RKO (cell line): Measurements from ENCODE around the gene HPS1.

ENCODE experiments used
- DNase-seq: peaks from one replicate; pipeline ENCODE4 v3.0.0-alpha.2; 2016; ENCODE audit warnings: low spot score

Gene HPS1

DNA sequence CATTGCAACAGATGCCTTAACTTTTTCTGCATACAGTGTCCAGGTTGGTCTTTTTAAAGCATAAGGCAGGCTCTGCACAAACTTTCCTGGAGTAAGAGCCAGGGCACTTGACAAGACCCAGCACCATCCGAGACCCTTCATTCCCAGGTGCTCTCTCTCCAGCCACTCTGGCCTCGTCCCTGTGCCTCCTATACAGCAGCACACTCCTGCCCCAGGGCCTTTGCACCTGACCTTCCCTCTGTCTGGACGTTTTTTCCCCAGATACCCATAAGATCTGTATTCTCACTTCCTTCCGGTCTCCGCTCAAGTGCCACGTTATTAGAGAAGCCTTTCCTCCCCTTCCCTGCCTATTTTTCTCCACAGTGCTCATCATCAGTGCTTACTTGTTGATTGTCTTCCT lies 57.3 kb downstream of the HPS1 start:
- no peak for DNase-seq

DNA sequence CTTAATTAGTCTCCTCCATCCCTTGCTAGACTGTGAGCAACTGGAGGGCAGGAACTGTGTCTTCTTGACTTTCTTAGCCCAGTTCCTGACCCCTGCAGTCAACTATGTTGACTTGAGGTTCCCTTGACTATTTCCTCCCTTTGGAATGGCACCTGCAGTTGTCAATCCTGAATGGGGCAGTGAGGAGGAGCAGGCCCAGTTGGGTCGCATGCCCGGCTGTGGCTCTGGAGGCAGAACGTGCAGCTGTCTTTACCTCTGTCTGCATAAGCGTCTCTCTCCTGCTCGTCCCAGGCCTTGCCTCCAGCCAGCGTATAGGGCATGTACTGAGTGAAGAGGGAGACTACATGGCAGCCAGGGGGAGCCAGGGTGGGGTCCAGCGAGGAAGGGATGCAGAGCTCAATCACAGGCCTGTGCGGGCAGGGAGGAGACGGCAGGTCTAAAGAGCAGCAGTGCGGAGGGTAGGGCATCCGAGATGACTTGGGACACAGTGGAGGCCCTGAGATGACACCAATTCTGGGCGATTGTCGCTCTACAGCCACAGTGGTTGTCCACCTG lies 58.6 kb downstream of the HPS1 start:
- DNase-seq, result no peak

DNA sequence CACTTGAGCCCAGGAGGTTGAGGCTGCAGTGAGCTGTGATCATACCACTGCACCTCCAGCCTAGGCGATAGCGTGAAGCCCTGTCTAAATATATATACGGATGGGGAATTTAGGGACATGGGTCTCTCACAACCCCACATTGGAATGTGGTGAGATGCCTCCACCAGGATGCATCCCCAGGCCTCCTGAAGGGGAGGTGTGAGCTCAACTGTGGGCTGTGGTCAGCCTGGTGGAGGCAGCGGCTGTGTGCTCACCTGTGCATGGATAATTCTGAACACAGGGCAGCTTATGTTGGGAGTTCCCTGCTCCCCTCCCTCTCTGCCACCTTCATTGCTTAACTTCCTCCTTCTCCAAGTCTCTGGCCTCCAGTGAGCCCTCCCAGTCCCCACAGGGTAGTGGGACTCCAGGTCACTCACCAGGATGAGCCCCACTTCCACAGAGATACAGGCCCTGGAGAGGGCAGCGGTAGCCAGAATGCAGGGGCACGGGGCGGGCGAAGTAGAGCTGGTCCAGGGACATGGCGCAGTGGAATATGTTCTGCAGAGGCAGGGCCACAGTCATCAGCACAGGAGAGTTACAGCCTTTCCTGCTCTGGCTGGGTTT lies 62.1 kb downstream of the HPS1 start:
- no peak for DNase-seq

DNA sequence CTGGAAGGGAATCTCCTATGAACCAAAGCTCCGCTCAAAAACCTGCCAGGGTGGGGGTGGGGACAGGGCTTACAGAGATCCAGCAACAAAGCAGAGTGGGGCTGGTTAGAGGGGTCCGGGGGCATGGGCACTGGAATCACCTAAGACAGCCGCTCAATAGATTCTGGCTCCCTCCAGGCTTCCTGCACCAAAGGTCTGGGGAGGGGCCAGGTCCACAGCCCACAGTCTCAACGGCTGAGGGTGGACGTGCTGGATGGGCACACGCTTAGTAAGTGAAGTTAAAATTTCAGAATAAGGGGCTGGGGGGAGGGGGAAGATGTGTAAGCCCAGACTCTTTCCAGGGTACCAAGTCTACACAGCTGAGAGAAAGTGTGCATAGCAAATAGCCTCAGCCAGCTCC lies 62.9 kb downstream of the HPS1 start:
- DNase-seq, result no peak

DNA sequence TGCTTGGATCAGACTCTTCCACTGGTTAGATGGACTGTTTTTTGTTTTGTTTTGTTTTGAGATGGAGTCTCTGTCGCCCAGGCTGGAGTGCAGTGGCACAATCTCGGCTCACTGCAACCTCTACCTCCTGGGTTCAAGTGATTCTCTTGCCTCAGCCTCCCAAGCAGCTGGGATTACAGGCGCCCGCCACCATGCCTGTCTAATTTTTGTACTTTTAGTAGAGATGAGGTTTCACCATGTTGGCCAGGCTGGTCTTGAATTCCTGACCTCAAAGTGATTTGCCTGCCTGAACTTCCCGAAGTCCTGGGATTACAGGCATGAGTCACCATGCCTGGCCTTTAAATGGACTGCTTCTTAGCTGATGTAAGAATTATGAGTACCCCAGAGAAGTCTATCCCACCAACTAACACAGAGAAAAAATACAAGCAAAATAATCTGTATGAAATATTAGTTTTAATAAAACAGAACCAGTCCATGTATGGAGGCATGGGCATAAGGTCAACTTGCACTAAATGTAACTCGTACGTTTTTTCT lies 63.5 kb downstream of the HPS1 start:
- DNase-seq, result peak; percentile 17

DNA sequence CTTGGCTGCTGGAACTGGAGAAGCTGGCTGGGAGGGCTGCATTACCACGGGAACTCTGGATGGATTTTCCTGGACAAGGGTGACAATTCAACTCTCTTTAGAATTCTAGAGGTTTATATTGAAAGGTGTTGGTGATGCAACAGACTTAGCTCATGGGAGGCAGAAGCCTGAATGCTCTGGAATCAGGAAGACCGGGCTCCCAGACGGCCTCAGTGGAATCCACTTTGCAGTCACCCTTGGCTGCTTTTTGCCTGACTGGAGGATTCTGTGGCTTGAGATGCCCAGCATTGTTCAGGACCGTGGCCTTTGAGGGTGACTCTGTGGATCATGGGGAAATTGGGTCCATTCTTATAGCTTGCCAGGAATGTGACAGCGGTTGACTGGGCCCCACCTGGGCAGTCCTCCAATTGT lies 64.0 kb downstream of the HPS1 start:
- no peak for DNase-seq

DNA sequence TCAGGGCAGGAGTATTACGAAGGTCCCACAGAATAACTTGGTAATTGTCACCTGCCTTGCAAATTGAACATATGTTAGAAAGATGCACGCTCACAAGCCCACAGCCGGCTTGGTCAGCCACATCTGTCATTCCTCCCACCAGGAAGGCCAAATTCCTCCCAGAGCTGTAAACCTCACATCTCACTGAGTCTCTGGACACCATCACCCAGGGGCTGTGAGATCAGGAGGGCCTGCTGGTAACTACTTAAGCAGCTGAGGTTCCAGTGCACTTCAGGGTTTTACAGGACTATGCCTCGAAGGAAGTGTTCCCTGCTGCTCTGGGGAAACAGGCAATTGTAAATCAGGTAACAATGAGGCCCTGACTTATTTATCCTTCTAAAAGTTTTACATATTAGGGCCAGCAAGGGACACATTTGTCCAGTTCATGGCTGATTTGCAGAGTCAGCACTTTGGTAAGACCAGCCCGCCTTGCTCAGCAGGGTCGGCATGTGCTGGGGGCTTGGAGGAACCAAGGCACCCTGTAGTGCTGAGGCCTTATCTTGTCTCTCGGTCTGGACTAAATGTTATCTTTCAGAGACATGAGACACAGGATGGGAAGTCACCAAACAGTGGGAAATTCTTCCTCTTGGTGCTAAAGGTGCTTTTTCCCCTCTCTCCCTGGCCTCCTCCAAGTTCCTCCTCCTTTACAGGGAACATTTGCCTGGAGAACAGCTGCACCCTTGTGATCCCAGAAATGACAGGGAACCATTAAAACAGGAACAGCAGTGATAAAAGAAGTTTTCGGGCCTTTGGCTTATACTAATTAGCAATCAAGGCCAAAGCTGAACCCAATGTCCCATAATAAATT lies 66.0 kb downstream of the HPS1 start:
- no peak for DNase-seq

DNA sequence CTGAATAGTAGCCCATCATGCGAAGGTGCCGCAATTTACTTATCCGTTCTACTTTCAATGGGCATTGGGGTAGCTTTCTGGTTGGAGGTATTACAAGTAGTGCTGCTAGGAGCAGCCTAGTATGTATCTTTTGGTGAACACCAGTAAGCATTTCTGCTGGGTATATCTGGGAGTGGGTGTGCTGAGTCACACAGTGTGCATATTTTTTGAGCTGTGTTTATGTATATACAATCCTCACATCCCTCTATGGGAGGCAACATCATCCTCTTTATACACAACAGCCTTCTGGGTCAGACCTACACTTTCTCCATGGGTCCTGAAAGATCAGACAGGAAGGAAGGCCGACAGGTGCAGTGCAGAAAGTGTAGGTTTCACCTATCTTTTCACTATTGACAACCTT lies 68.0 kb downstream of the HPS1 start:
- no peak for DNase-seq

DNA sequence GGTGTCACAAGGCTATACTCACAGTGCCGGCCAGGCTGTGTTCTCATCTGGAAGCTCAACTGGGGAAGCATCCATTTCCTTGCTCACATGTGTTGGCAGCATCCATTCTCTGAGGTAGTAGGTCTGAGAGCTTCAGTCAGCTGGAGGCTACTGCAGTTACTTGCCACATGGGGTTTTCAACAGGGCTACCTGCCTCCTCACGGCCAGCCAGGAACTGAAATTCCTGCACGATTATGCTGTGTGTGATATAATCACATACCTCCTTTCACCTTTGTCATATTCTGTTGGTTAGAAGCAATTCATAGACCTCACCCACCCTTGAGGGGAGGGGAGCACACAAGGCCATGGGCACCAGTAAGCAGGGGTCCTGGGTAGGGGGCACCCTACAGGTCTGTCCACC lies 69.2 kb downstream of the HPS1 start:
- no peak for DNase-seq

DNA sequence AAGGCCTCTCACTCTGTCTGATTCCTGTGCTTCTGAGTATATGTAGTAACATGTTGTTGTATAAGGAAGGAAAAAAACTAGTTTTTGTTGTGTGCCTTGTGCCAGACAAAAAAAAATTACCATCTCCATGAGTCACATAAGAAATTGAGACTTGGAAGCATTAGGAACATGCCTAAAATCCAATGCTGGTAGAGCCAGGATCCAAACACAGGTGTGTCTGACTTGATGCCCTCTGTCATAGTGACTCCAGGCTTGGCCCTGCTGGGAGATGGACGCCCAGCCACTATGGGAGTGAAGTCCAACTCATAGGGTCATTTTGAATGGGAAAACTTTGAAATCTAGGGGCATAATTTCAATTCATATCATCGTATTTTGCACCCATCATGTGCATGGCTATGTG lies 69.7 kb downstream of the HPS1 start:
- no peak for DNase-seq

DNA sequence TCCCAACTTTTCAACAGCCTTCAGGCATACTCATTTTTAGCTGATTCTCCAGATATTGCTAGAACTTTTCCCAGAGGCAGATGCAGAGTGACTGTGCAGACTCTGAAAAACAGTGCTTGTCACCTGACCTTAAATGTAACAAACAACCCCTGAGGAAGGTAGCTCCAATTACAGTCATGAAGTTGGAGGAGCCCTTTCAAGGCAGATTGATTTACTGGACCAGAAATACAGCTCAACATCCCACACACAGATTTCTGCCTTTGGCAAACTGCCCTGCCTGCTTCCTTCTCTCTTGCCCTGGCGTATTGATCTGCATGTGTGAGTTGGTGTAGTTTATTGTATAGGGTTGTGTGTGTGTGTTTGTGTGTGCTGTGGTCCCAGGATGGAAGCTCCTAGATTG lies 70.2 kb downstream of the HPS1 start:
- no peak for DNase-seq

DNA sequence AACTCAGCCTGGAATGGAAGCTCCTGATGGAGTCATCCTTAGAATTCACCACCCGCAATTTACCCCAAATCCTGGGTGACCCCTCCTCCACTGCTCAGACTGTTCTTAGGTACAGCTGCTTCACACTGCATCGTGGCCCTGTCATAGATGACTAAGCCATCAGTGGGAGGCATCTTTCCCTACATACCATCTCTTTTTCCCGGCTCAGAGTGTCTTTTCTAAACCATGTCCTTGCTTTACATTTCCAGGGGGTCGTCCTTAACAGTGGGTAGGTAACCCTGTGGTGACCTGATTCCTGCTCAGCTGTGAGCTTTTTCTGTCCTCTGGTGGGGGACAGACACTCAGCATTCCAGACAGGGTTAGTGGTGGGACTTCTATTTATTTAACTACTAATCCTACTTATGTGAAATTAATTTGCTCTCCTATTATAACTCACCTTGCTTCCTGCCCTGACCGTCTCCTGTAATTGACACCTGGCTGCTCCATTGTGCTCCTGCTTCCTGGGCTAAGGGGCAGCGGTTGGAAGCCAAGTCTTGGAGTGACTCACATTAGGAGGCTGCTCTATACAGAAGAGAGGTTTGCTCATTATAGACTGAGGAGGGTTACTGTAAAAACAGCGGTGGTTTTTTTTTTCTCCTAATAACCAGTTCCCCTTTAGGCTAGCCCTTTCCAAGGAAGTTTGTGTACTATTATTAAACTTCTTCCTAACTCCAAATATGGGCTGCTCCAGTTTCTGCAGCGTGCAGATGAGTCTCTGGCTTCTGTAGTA lies 72.3 kb downstream of the HPS1 start:
- DNase-seq, result no peak

DNA sequence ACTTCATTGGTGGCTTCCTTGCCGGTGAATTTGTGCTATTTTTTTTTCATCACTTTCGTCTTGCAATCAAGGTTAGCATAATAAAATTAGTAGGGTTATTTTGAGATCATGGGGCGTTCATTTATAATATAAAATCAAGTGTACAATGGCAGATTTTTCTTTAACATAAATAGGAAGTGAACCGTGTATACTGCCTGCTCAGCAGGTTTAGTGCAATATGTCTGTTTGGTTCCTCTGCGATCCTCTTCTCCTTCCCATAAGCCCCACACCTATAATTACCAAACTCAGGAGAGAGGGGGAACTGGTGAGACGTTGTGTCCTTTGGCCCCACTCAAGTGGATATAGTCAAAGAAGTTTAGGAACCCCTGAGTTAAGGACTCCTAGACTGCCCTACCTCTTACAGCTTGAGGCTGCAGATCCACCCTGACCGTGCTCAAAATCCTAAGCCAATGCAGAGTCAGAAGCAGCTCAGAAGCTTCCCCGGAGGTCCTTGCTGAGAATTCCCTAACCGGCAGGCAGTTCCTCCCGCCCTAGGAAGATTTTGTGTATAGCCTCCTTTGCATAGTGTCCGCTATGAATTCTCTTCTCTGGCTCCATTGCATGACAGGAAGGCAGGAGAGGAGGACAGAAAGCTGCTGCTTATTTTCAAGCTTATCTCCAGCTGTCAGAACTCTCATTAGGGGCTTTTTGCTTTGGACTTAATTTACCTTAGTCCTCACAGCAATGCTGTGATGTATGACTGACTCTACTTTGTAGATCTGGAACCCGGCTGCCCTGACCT lies 73.3 kb downstream of the HPS1 start:
- DNase-seq, result no peak

DNA sequence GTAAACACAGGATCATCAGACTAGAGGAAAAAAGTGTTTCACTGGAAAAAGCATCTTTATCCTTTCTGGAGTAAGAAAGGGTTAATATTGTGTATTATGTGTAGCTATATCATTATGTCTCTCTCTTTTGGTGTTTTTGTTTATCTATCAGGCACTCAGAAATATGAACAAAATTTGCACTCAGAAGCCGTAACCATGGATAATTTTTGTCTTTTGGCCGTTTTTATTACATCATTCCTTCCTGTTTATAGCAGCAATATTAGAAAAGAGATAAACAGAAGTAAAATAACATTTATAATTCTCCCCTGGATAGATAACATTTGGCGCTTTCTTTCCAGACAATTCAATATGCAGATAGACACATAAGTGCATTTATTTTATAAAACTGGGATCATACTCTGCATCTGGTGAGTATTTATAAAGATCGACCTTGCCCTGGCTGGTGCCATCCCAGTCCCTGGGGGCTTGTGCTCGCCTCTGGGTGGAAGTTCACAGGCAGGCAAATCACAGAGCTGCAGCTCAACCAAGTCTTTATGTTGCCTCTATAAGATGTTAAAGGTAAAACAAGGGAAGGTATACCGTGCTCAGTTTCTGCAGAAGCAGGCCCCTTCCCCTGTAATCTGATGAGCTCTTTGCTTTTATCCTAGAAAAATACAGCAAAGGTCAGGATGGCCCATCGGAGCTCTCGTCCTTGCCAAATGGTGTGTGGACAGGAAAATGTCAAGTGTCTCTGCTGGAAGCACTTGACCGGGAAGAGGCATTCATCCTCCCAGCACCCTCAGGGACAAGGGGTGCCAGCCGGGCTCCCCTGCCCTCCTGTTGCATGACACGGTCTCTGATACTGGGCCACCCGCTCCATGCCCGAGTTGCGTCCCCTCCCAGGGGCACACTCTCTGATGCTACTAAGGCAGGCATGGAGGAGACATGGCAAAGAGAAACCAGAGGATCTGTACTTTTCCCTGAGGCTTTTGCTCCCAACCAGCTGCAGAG lies 75.6 kb downstream of the HPS1 start:
- DNase-seq, result no peak

DNA sequence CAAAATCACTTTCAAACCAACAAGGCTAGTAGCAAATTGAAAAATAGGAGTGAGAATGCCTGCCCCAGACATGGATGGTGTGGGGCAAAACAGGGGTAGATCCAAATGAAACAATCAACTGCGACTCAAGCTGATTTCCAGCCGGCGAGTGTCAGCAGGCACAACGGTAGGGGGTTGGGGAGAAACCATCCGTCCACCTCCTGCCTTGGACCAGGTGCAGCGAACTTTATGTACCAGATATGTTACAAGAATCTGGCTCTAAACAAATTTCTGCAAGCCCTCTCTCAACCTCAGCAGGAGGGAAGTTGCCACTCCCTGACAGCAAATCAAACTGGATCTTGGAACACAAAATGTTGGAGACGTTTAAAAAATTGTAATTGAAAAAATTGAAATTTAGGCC lies 76.9 kb downstream of the HPS1 start:
- DNase-seq, result no peak

DNA sequence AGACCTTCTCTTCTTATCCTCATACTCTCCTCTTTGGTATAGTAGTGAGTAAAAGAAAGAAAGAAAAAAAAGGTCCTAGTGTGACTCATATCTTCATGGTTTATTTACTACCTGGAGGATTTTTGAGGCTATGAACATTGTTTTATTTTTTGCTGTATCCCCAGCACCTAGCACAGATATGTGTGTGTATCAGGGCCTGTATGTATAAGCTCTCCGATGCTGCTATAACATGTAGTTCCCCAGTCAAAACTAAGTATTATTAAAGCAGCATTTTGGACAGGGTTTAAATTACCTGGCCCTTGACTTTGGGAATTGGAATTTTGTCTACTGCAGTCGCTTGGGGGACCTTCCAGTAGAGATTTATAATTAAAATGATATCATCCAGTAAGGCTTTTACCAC lies 78.1 kb downstream of the HPS1 start:
- no peak for DNase-seq

DNA sequence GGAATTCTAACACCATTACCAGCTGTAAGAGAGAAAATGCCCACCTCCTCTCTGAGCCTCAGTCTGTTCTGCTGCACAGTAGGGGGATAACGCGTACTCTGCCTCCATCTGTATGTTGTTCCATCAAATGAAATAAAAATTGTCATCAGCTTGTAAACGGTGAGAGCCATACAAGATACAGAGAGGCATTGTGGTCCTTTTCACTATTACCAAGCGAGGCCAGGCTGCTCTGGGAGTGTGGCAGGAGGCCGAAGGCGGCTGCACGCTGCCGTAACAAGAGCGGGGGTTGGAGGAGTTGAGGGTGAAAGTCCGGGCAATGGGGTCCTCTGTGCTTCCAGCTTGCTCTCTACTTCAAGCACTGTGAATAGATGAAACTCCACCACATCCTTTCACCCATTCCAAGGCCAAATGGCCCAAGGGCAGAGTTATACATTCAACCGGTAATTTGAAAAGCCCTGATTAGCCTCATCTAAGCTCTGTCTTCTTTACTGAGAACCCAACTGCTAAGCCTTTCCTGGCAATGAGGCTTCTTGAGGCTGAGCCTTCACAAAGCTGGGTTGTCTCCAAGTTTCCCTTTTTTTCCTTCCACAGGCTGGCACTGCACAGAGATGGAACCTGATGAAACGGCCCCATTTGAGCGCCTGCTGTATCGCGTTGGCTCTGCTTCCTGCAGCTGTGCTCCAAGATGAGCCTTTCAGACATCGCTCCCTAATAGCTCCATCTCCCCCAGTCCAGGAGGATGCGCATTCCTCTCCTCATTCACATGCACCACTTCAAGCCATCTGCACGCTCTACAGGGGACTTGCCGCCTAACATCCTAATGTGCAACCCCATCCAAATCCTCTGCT lies 78.9 kb downstream of the HPS1 start:
- no peak for DNase-seq
